HG03045 (cell line): ENCODE data around the gene ZNF740.
A peak's percentile ranks its signal among the peaks of the same experiment; 100 is the strongest.
"Not testable (repeated sequence)": the region's sequence is repeated elsewhere in the genome, so short reads cannot be mapped to it uniquely, and the experiment has no call there.

Experiments
- ATAC-seq: cut with Tn5 transposase; IDR thresholded peaks from one replicate; pipeline ENCODE4 v1.9.1; 2021; ENCODE audit warnings: mild to moderate bottlenecking, moderate library complexity; ENCODE audit not compliant: unreplicated experiment

Gene ZNF740

GRCh38 chr12:53172352-53172751, 8.2 kb upstream of the ZNF740 start:
- ATAC-seq: no peak

DNA sequence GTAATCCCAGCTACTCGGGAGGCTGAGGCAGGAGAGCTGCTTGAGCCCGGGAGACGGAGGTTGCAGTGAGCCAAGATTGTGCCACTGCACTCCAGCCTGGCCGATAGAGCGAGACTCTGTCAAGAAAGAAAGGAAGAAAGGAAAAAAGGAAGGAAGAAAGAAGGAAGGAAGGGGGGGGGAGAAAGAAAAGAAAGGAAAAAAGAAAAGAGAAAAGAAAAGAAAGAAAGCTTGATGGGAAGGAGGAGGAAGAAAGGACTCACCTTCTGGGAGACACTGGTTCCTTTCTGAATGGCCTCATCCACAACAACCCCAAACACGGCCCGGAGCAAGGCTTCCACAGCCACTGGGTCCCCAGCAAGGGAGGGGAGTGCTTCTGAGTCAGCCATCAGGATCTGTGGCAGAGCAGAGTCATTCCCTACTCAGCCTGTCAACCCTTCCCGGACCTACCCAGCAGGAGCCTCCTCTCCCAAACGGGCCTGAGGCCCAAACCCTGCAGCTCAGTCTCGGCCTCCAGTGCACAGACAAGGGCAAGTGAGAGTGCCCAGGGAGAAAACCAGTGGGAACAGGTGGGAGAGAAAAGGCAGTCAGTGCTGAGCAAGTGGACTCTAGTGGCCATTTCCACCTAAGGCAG, 7.3 kb upstream of the ZNF740 start:
- no peak for ATAC-seq

DNA sequence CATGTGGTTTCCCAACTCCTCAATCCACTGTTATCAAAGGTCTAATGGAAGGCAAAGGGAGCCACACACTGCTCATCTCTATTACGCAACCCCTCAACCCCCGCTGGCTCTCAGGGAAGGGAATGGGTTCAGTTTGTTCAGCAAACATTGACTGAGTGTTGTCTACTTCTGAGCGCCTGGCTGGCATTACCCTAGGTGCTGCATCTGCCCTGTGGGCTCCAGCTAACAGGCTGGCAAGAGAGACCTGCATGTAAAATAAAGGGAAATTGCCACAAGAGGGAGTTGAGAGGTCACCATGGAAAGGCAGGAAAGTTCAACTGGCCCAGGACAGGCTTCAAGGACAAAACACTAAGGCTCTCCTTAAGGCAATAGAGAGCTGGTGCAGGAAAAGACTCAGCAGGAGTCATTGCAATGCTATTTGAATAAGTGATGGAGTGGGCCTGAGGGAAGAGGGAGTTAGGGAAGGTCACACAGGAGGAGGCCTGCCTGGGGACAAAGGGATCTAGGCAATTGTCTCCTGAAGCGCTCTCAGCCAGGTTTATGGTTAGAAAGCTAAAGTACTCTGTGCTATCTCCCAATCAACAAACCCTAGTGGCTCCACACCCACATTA, 5.5 kb upstream of the ZNF740 start:
- no peak for ATAC-seq

GRCh38 chr12:53176750-53177149, 3.8 kb upstream of the ZNF740 start:
- ATAC-seq: no peak

GRCh38 chr12:53177447-53177846, 3.1 kb upstream of the ZNF740 start:
- not testable (repeated sequence) for ATAC-seq

- not testable (repeated sequence) for ATAC-seq
Measured at GRCh38 chr12:53178803-53179202, 1.7 kb upstream of the ZNF740 start.

DNA sequence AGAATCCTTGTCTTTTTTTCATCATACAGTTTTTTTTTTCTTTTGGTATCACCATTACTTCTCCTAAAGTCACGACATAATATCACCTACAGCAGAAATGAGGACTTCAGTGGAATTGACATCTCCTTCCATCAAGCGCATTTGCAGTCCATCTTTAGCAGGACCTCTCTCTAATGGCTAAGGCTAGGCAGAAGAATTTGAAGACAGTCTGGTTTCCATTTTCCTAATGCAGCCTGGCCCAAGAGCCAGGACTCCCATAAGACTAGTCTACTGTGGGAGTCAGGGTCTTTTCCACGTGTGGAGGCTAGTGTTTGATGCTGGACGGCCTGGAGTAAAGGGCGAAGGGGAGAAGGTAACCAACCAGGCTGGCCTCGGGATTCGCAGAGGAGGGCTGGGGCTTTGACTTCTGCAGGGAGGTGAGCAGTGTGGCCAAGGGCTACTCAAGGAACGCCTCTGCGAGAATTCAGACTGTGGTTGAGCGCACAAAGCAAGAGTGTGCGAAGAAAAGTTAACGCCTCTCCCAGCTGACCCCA, 769 bp upstream of the ZNF740 start:
- ATAC-seq: peak; percentile 28

DNA sequence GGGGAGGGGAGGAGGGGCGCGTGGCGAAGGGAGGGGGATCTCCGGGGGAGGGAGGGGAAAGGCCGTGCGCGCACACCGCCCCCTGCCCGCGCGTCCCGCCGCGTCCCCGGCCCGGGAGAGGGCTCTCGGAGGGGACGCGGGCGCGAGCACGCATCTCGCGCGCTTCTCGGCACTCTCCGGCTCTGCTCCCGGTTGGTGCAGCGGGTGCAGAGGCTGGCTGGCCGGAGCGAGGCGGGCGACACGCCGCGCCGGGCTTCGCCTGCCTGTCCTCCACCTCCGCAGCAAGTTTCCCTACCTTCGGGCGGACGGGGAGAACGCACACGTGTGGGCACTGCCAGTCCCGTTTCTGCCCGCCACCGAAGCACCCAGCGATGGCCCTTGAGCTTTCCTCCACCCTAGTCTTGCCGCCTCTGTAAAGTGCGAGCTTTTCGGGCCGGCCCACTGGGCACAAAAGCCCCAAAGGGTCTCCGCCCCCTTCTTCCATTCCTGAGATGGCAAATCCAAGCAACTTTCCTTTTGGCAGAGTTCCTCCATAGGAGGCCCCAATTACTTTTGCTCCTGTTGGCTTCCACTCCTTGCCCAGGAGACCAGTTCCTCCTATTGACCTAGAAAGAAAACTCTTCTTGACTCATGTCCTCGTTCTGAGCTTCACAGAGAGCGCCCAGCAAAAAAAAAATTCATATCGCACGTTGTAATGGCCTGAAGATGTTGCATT, 566 bp downstream of the ZNF740 start:
- peak; percentile 42 for ATAC-seq

DNA sequence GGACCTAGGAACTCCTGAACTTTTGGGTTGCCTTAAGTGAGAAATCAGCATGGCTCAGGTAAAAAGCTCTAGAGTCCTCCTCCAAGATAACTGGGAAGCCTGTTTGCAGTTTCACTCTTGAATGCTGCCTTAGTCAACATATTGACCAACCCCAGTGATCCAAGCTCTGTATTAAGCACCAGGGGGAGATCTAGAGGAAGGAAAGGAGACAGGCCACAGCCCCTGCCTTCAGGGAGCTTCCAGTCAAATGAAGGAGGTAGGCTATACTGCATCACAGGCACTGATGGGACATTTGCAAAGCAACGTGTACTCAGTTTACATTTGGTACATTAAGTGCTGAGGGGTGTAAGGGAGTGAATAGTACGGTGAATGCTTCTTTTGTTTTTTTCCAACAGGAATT, 1.4 kb downstream of the ZNF740 start:
- no peak for ATAC-seq

GRCh38 chr12:53182903-53183302, 2.4 kb downstream of the ZNF740 start:
- no peak for ATAC-seq

DNA sequence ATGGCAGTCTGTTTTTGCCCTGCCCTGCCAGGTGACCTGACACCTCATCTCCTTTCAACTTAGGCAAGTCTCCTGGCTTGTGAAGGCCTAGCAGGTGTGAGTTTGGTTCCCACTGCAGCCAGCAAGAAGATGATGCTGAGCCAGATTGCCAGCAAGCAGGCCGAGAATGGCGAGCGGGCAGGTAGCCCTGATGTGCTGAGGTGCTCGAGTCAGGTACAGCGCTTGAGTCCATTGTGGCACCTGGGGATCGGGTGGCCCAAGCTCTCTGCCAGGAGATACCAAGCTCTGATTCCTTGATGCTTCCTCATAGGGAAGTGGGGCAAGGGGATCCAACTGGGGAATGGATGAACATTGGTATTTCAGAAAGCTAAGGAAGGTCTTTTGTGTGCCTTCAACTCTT, 4.3 kb downstream of the ZNF740 start:
- ATAC-seq: no peak

- no peak for ATAC-seq
Measured at GRCh38 chr12:53185582-53186153, 5.1 kb downstream of the ZNF740 start.

DNA sequence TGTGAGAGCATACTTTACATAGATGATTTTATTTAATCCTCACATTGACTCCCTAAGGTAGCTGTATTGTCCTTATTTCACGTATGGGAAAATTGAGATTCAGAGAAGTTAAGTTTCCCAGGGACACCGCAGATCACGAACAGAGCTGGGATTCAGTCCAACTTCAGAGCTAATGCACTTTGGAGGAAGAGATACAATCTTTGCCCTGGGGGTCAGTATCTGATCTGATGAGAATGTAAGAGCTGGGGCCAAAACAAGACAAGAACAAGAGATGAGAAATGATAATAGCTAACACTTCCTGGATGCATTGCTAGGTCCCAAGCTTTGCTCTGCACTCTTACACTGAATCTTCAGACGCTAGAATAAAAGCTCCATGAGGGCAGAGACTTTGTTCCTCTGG, 6.2 kb downstream of the ZNF740 start:
- no peak for ATAC-seq

DNA sequence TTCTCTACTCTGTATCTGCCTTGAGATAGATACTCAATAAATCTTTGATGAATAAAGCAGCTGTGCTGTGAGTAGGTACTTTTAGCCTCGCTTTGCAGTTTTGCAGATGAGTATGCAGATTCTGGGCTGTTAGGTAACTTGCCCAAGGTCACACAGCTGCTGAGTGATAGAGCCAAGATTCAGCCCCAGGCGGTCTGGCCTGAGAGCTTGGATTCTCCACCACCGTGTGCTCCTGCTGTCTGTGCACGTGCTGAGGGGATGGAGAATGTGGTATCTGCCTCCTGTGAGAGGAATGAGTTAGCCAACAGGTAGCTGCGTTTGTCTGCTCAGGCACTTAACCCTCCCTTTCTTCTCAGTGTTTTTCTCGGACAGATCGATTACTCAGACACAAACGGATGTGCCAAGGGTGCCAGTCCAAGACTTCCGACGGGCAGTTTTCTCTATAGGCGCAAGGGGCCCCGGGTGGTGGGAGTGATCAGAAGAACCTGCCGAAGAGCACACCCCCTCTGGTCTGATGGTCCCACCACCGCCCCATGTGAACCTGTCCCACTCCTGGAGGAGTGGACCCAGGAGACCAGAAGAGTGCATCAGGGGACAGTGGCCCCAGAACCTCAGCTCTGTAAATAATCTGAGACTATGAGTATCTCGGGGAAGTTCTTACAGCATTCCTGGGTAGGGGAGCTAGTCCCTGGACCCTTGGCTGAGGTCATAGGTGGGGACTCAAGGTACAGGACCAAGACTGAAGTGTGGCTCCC, 6.8 kb downstream of the ZNF740 start:
- ATAC-seq: no peak

DNA sequence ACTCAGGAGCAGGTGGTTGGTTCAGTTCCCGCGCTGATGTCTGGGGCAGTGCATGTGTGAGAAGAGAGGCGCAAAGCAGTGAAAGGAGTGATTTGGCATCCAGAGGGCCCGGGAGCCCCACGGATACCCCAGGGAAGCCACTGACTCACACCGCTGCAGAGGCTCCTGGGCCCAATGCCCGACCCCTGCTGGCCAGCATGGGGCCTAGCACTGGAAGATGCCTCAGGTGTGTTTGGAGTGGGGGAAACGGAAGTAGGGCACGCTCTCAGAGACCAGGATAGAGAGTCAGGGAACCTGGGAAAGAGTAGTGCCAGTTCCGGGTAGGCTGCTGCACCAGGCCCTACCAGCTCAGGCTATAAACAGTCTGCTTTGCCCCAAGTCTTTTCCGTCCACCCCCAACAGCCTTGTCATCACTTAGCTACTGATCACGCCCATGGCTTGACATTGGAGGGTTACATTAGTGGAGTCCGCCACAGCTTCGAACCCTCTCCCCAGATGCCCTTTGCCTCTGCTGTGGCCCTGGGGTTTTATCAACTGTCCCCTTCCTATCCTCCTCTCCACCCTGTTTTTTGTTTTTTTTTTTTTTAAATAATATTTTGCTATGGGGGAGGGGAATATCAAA, 9.7 kb downstream of the ZNF740 start:
- ATAC-seq: no peak

GRCh38 chr12:53191096-53191884, 10.8 kb downstream of the ZNF740 start:
- ATAC-seq: no peak

DNA sequence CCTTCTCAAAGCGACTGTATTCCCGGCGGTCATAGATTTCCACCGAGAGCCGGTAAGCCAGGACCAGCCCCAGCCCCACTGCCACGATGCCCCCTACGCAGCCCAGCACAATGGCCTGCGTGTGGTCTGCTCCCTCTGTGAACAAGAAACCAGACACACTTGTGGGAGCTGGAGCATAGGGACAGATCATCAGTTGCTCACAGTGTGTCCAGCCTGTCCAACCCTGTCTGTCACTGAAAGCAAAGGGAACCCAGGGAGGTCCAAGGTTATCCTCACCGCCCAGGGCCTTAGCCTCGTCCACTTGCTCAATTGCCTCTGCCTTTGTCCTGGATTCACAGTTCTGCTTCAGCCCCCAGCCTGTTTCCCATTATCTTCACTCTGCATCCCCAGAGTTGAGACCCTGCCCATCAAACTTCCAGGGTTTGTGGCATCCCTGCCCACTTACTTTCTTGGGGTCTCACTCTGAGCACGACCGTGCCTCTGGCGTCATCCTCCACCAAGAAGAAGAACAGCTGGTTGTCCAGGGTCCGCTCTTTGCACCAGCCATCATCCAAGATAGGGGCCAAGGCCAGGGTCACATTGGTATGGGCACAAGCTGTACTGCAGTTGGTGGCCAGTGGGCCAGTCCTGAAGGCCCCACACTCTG, 11.5 kb downstream of the ZNF740 start:
- no peak for ATAC-seq

DNA sequence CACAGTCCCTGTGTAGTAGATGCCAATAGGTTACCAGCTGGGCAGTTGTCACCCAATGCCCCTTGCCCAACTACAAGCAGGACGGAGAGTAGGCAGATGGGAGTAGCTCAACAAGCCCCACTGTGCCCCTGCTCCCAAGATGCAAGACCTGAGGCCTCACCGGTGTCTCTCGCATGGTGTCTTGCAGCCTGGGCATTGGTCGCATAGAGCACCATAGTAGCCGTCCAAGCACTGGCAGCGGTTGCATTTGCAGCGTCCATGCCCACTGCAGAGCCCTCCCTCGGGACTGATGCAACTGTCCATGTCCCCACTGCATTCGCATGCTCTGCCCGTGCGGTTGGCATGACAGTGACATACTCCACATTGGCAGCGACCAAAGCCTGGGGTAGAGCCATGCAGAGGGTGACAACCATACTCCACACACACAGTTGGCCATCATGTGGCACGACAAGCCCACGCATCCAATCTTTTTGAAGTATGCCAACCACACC, 12.1 kb downstream of the ZNF740 start:
- ATAC-seq: no peak

- ATAC-seq: no peak
Measured at GRCh38 chr12:53193040-53193439, 12.5 kb downstream of the ZNF740 start.
